Lower leg skin (tissue), 3 donors: ENCODE data around the gene PI16.

Experiments
- CTCF ChIP-seq, 3 donors: fragments of 450-650 bp; IDR thresholded peaks; one replicate each; pipeline ENCODE4 v1.5.1; 2016; ENCODE audit warnings: antibody characterized with exemption in 3 of 3, mild to moderate bottlenecking in 3 of 3, moderate library complexity in 2 of 3
- POLR2A ChIP-seq, 2 donors: fragments of 450-650 bp; IDR thresholded peaks; one replicate each; pipeline ENCODE4 v1.6.1; 2016 to 2017; ENCODE audit warnings: antibody characterized with exemption in 2 of 2, mild to moderate bottlenecking in 1 of 2, moderate library complexity in 1 of 2

- TF ChIP-seq CTCF (IDR thresholded peaks at IDR 0.05), result no peak
- TF ChIP-seq POLR2A (IDR thresholded peaks at IDR 0.05), result no peak
Observed at GRCh38 chr6:37008484-37009465, 54.2 kb downstream of the PI16 start.
